H1 (cell line): Measurements from ENCODE around the gene ELMO1. TPM values are rescaled to one million over a fixed set of nuclear protein-coding genes. Genes with fewer than 3 reads are reported as not detected.

Source experiments
- CTCF ChIA-PET: fragments of 300-600 bp; sonication (Branson Sonifier 250); formaldehyde crosslinking; loops from one replicate; lab custom pipeline; 2021; ENCODE audit not compliant: partially characterized antibody; lab: Charles Lee
- POLR2A ChIA-PET: fragments of 300-600 bp; sonication (Branson Sonifier 250); formaldehyde crosslinking; loops from one replicate; lab custom pipeline; 2021; ENCODE audit warnings: inconsistent platforms; ENCODE audit not compliant: partially characterized antibody; lab: Charles Lee
- DNase-seq, 2 experiments: peaks; one replicate each; pipeline versions ENCODE4 v3.0.0 to v3.0.0-alpha.2; 2010 to 2022; ENCODE audit warnings: low spot score in 2 of 2, low read depth in 1 of 2, mixed read lengths in 1 of 2
- FAIRE-seq: peaks from 2 replicates; lab custom pipeline; 2011; peaks lifted over from hg19 to GRCh38; lab: Jason Lieb, UNC
- H2AFZ ChIP-seq: 2 replicates; pipeline ENCODE4 v1.8.1; 2012; ENCODE audit warnings: low read length, inconsistent platforms
- H2AK5ac ChIP-seq: 2 replicates; pipeline ENCODE4 v1.6.1; 2013; ENCODE audit warnings: low read depth, low read length
- H2BK120ac ChIP-seq: replicated peaks from 2 replicates; pipeline ENCODE3; 2013; ENCODE audit warnings: low read depth, low read length, inconsistent platforms
- H2BK12ac ChIP-seq: 2 replicates; pipeline ENCODE4 v1.6.1; 2013; ENCODE audit warnings: low read depth, low read length
- H2BK15ac ChIP-seq: 2 replicates; pipeline ENCODE4 v1.6.1; 2013; ENCODE audit warnings: low read length
- H2BK20ac ChIP-seq: 2 replicates; pipeline ENCODE4 v1.6.1; 2013; ENCODE audit warnings: low read length
- H2BK5ac ChIP-seq: 2 replicates; pipeline ENCODE4 v1.6.1; 2013; ENCODE audit warnings: low read depth, low read length
- H3K14ac ChIP-seq: 2 replicates; pipeline ENCODE4 v1.6.1; 2013; ENCODE audit warnings: inconsistent platforms; ENCODE audit not compliant: insufficient read length
- H3K18ac ChIP-seq: 2 replicates; pipeline ENCODE4 v1.6.1; 2013; ENCODE audit warnings: low read length; ENCODE audit errors: extremely low read depth
- H3K23ac ChIP-seq: 2 replicates; pipeline ENCODE4 v1.6.1; 2013; ENCODE audit warnings: inconsistent platforms; ENCODE audit not compliant: insufficient read length
- H3K23me2 ChIP-seq: 2 replicates; pipeline ENCODE4 v1.6.1; 2013; ENCODE audit warnings: low read depth, low read length
- H3K27ac ChIP-seq: 2 replicates; pipeline ENCODE4 v1.6.1; 2011; ENCODE audit warnings: low read depth, low read length, inconsistent platforms
- H3K27me3 ChIP-seq, 4 experiments: replicated peaks in 1 of 4; 1 replicate in 1 of 4; 2 replicates in 3 of 4; pipeline versions ENCODE4 v1.6.1 to v1.8.1; 2011 to 2013; ENCODE audit warnings: low read length in 3 of 4, mild to moderate bottlenecking in 3 of 4, inconsistent platforms in 2 of 4, mixed read lengths in 2 of 4, moderate library complexity in 1 of 4; ENCODE audit not compliant: control insufficient read depth in 3 of 4, insufficient read depth in 3 of 4; ENCODE audit errors: extremely low read depth in 1 of 4
- H3K36me3 ChIP-seq, 4 experiments: 2 replicates each; pipeline versions ENCODE4 v1.6.1 to v1.8.1; 2011 to 2013; ENCODE audit warnings: mild to moderate bottlenecking in 4 of 4, low read length in 3 of 4, moderate library complexity in 2 of 4, control low read depth in 1 of 4, inconsistent platforms in 1 of 4; ENCODE audit not compliant: insufficient read depth in 4 of 4, control insufficient read depth in 2 of 4
- H3K4ac ChIP-seq: replicated peaks from 2 replicates; pipeline ENCODE3; 2013; ENCODE audit warnings: low read length, low read depth, mixed read lengths, inconsistent platforms; ENCODE audit not compliant: insufficient read length
- H3K4me1 ChIP-seq, 4 experiments: replicated peaks in 1 of 4; 1 replicate in 1 of 4; 2 replicates in 3 of 4; pipeline versions ENCODE4 v1.6.1 to v1.8.1; 2011 to 2013; ENCODE audit warnings: low read length in 3 of 4, inconsistent platforms in 2 of 4, mixed read lengths in 1 of 4; ENCODE audit not compliant: insufficient read depth in 4 of 4, control insufficient read depth in 3 of 4
- H3K4me2 ChIP-seq, 2 experiments: 2 replicates each; pipeline versions ENCODE4 v1.6.1 to v1.8.1; 2011 to 2013; ENCODE audit warnings: low read depth in 2 of 2, low read length in 2 of 2, control low read depth in 1 of 2, inconsistent platforms in 1 of 2, mild to moderate bottlenecking in 1 of 2; ENCODE audit not compliant: insufficient read depth in 1 of 2
- H3K4me3 ChIP-seq, 4 experiments: fragments of 200-600, 300-600 bp in 1 of 4; sonication (generic), shearing (Covaris generic), sonication (Bioruptor Twin) in 1 of 4; 2 replicates each; pipeline versions ENCODE4 v1.5.1 to v1.8.1; 2011 to 2016; ENCODE audit warnings: low read length in 4 of 4, low read depth in 3 of 4, control low read depth in 2 of 4, inconsistent platforms in 2 of 4, mild to moderate bottlenecking in 2 of 4, mixed read lengths in 1 of 4, moderate library complexity in 1 of 4; ENCODE audit not compliant: insufficient read depth in 2 of 4; ENCODE audit errors: extremely low read depth in 1 of 4
- H3K56ac ChIP-seq: replicated peaks from 2 replicates; pipeline ENCODE3; 2013; ENCODE audit warnings: low read depth, mild to moderate bottlenecking, mixed read lengths, low read length, inconsistent platforms; ENCODE audit not compliant: insufficient read length
- H3K79me1 ChIP-seq: 2 replicates; pipeline ENCODE4 v1.6.1; 2013; ENCODE audit warnings: low read depth, low read length, control low read depth
- H3K79me2 ChIP-seq, 2 experiments: 2 replicates each; pipeline versions ENCODE4 v1.6.1 to v1.8.1; 2012 to 2013; ENCODE audit warnings: low read length in 2 of 2, mild to moderate bottlenecking in 2 of 2, inconsistent platforms in 1 of 2; ENCODE audit not compliant: insufficient read depth in 2 of 2, control insufficient read depth in 1 of 2
- H3K9ac ChIP-seq, 4 experiments: replicated peaks in 1 of 4; 1 replicate in 1 of 4; 2 replicates in 3 of 4; pipeline versions ENCODE4 v1.6.1 to v1.8.1; 2011 to 2013; ENCODE audit warnings: low read depth in 3 of 4, low read length in 3 of 4, control low read depth in 2 of 4, mild to moderate bottlenecking in 2 of 4, moderate library complexity in 2 of 4, inconsistent platforms in 1 of 4; ENCODE audit errors: extremely low read depth in 1 of 4
- H3K9me3 ChIP-seq, 2 experiments: 2 replicates each; pipeline versions ENCODE4 v1.6.1 to v1.8.1; 2012 to 2013; ENCODE audit warnings: mild to moderate bottlenecking in 2 of 2, moderate library complexity in 2 of 2, control low read depth in 1 of 2, inconsistent platforms in 1 of 2, low read depth in 1 of 2, low read length in 1 of 2, mixed read lengths in 1 of 2; ENCODE audit not compliant: insufficient read depth in 2 of 2
- H4K20me1 ChIP-seq, 2 experiments: replicated peaks in 1 of 2; 2 replicates each; pipeline versions ENCODE3 to v1.8.1; 2011 to 2013; ENCODE audit warnings: inconsistent platforms in 2 of 2, low read length in 2 of 2, mild to moderate bottlenecking in 1 of 2; ENCODE audit not compliant: insufficient read depth in 2 of 2, control insufficient read depth in 1 of 2
- H4K5ac ChIP-seq: 2 replicates; pipeline ENCODE4 v1.6.1; 2013; ENCODE audit warnings: low read length, low read depth, mixed read lengths, inconsistent platforms; ENCODE audit not compliant: insufficient read length
- H4K8ac ChIP-seq: 2 replicates; pipeline ENCODE4 v1.8.0; 2013; ENCODE audit warnings: mild to moderate bottlenecking, moderate library complexity, low read length, inconsistent platforms; ENCODE audit not compliant: insufficient read depth; ENCODE audit errors: extremely low read depth
- H4K91ac ChIP-seq: replicated peaks from 2 replicates; pipeline ENCODE3; 2013; ENCODE audit warnings: low read length, mixed read lengths, inconsistent platforms; ENCODE audit not compliant: insufficient read length
- CBX5 ChIP-seq: fragments of 300-800, 300-1000 bp; sonication (generic); IDR thresholded peaks from 2 replicates; pipeline ENCODE4 v1.7.1; 2016; ENCODE audit warnings: antibody characterized with exemption, low read length, low read depth
- E2F6 ChIP-seq: IDR thresholded peaks from 2 replicates; pipeline ENCODE4 v1.6.1; 2012; ENCODE audit warnings: inconsistent platforms
- EP300 ChIP-seq, 2 experiments: IDR thresholded peaks; 1 replicate in 1 of 2; 2 replicates in 1 of 2; pipeline ENCODE4 v1.6.1; 2011 to 2012; ENCODE audit warnings: low read depth in 2 of 2, low read length in 2 of 2, mild to moderate bottlenecking in 2 of 2, borderline replicate concordance in 1 of 2, inconsistent platforms in 1 of 2, moderate library complexity in 1 of 2
- EZH2 ChIP-seq: fragments of 200-600 bp; sonication (generic); IDR thresholded peaks from 2 replicates; pipeline ENCODE4 v1.7.1; 2012; ENCODE audit warnings: low read depth, mild to moderate bottlenecking, moderate library complexity, low read length, inconsistent platforms; ENCODE audit not compliant: severe bottlenecking
- HDAC2 ChIP-seq, 2 experiments: fragments of 300-600 bp in 1 of 2; sonication (generic) in 1 of 2; IDR thresholded peaks; 2 replicates each; pipeline ENCODE4 v1.6.1; 2011 to 2012; ENCODE audit warnings: low read depth in 2 of 2, low read length in 2 of 2, mild to moderate bottlenecking in 2 of 2, moderate library complexity in 2 of 2, borderline replicate concordance in 1 of 2, inconsistent platforms in 1 of 2
- HDAC6 ChIP-seq: IDR thresholded peaks from one replicate; pipeline ENCODE4 v1.7.1; 2012; ENCODE audit warnings: low read depth, mild to moderate bottlenecking, inconsistent platforms, low read length, moderate library complexity
- KDM1A ChIP-seq: fragments of 200-600, 300-600 bp; sonication (generic); IDR thresholded peaks from 2 replicates; pipeline ENCODE4 v1.7.1; 2016; ENCODE audit warnings: mild to moderate bottlenecking, low read length, borderline replicate concordance
- KDM5A ChIP-seq: fragments of 200-600 bp; IDR thresholded peaks from 2 replicates; pipeline ENCODE4 v1.7.1; 2012; ENCODE audit warnings: mild to moderate bottlenecking, low read length, inconsistent platforms, mixed read lengths
- RNF2 ChIP-seq: fragments of 200-900, 300-1000 bp; sonication (generic); IDR thresholded peaks from 2 replicates; pipeline ENCODE4 v1.7.1; 2016; ENCODE audit warnings: borderline replicate concordance, low read depth, mild to moderate bottlenecking, antibody characterized with exemption, low read length; ENCODE audit not compliant: poor library complexity, severe bottlenecking; ENCODE audit errors: missing control alignments
- RXRA ChIP-seq: IDR thresholded peaks from 2 replicates; pipeline ENCODE4 v1.6.1; 2011; ENCODE audit warnings: low read depth, mild to moderate bottlenecking, low read length, moderate library complexity; ENCODE audit not compliant: insufficient read depth
- TAF1 ChIP-seq: IDR thresholded peaks from 2 replicates; pipeline ENCODE4 v1.6.1; 2011; ENCODE audit warnings: mild to moderate bottlenecking, low read depth, low read length
- TBP ChIP-seq: IDR thresholded peaks from 2 replicates; pipeline ENCODE4 v1.6.1; 2011; ENCODE audit warnings: low read depth, low read length, improper control_type of control experiment
- polyA plus RNA-seq, 7 experiments: library from polyadenylated mRNA; depleted of rRNA in 3 of 7; stranded (reverse) in 5 of 7; unstranded in 2 of 7; fragments of >200 nt in 5 of 7; fragments of 200-250 nt in 2 of 7; gene quantifications; 1 replicate in 5 of 7; 2 replicates in 1 of 7; 4 replicates in 1 of 7; pipeline versions ENCODE4 v1.2.1 to v1.2.3, GENCODE V29; 2011 to 2013; ENCODE audit warnings: missing spikeins in 2 of 7, mixed read lengths in 2 of 7
- total RNA-seq: library from RNA; stranded (reverse); fragmentation: NEBNext Ultra II Directional; extraction: Animal tissue kit (Norgen Biotek cat#: 25700); gene quantifications from 2 replicates; pipeline ENCODE4 v1.2.1, GENCODE V29; 2021
- TF ChIP-seq, protein P1 (sequence below): IDR thresholded peaks from 2 replicates; pipeline ENCODE4 v1.6.1; 2011; ENCODE audit warnings: low read depth, mild to moderate bottlenecking, low read length; ENCODE audit not compliant: insufficient read depth

Gene ELMO1
- total and polyA plus RNA-seq, 2 of the 8 experiments (the other 6 are each of a cell fraction or from before 2014, with no cell fraction given), result 18.4 to 21.0 TPM

GRCh38 chr7:37290731-37291130, 157.9 kb downstream of the ELMO1 start:
- CTCF ChIA-PET, result interaction anchor here (1.4 to 2.1 kb wide), 3 partner anchors 56 to 201 kb away, joined by 4 to 13 read pairs (median 6); no protein-coding TSS in a partner anchor
- Histone ChIP-seq H3K23me2 (no peaks in the 10 kb centered on the region), H3K79me2 (no peaks in the 10 kb centered on the region), H3K56ac (no peak overlapping the region), H3K36me3 (no peaks in the 10 kb centered on the region; a peak in 1 of 8 replicates), H2BK120ac (no peak overlapping the region), H2BK12ac (no peak overlapping the region), H2BK5ac (no peak overlapping the region), H3K9me3 (no peaks in the 10 kb centered on the region; a peak in 1 of 4 replicates), H3K4ac (no peak overlapping the region), H2BK15ac (no peak overlapping the region), H3K4me2 (no peak overlapping the region), H3K79me1 (no peaks in the 10 kb centered on the region), H3K9ac (no peak overlapping the region), H3K4me3 (no peak overlapping the region), H3K27ac (no peak overlapping the region), H3K18ac (no peak overlapping the region), H3K23ac (no peak overlapping the region), H3K14ac (no peak overlapping the region), H2AK5ac (no peak overlapping the region), H4K5ac (no peak overlapping the region), H2BK20ac (no peak overlapping the region), H4K20me1 (no peaks in the 10 kb centered on the region), H3K27me3 (no peaks in the 10 kb centered on the region), H3K4me1 (peaks cover 0 to 6% (median 0%) of the 10 kb centered on the region in 4 experiments; a peak in 1 of 7 replicates), H4K8ac (no peak overlapping the region), H2AFZ (no peak overlapping the region), H4K91ac (no peak overlapping the region)
- POLR2A ChIA-PET, result no interaction called here
- no peak for DNase-seq
- FAIRE-seq, result no peak
- TF ChIP-seq HDAC2 (IDR thresholded peaks at IDR 0.05; ENCODE audit: borderline replicate concordance in 1 of 2, low read depth in 2 of 2, low read length in 2 of 2) (no peak), TBP (no peak), EP300 (IDR thresholded peaks at IDR 0.05; ENCODE audit: borderline replicate concordance in 1 of 2, low read depth in 2 of 2, low read length in 2 of 2) (no peak), HDAC6 (no peak), RNF2 (no peak), KDM1A (no peak), RXRA (no peak), EZH2 (no peak), KDM5A (no peak), E2F6 (no peak), CBX5 (no peak), TAF1 (no peak)
- TF ChIP-seq, protein P1, sequence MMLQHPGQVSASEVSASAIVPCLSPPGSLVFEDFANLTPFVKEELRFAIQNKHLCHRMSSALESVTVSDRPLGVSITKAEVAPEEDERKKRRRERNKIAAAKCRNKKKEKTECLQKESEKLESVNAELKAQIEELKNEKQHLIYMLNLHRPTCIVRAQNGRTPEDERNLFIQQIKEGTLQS, result no peak
